IMR-90 (cell line): ENCODE data around the gene DYNC2H1. TPM values are rescaled to one million over a fixed set of nuclear protein-coding genes. Genes with fewer than 3 reads are reported as not detected.

Experiments used
- ATAC-seq: fragments of 200-7000 bp; cut with Tn5 transposase; 2 replicates; pipeline ENCODE4 v1.9.1; 2020; ENCODE audit warnings: low read depth, mild to moderate bottlenecking, moderate library complexity
- BruUV-seq: library from RNA; stranded (reverse); fragments of 400-500 nt; replicated peaks from 2 replicates; lab custom pipeline; 2021; lab: Mats Ljungman, UMichigan
- CTCF ChIA-PET: fragments of 300-600 bp; formaldehyde crosslinking; extraction: SDS; loops from one replicate; lab custom pipeline; 2021; ENCODE audit warnings: antibody characterized with exemption; lab: Yijun Ruan, JAX
- POLR2A ChIA-PET: fragments of 300-600 bp; sonication (Branson Sonifier 250); formaldehyde crosslinking; loops from one replicate; lab custom pipeline; 2022; ENCODE audit warnings: antibody characterized with exemption; ENCODE audit not compliant: unreplicated experiment; lab: Charles Lee
- DNase-seq: peaks from one replicate; pipeline ENCODE4 v3.0.0; 2013
- H2AFZ ChIP-seq: replicated peaks from 2 replicates; pipeline ENCODE3; 2013; ENCODE audit warnings: low read length, mild to moderate bottlenecking; ENCODE audit not compliant: poor library complexity
- H2AK5ac ChIP-seq: 2 replicates; pipeline ENCODE4 v1.6.1; 2013; ENCODE audit warnings: low read depth, low read length, inconsistent platforms
- H2AK9ac ChIP-seq: replicated peaks from 2 replicates; pipeline ENCODE3; 2013; ENCODE audit warnings: mild to moderate bottlenecking, low read depth, low read length, moderate library complexity; ENCODE audit not compliant: poor library complexity
- H2BK120ac ChIP-seq: 2 replicates; pipeline ENCODE4 v1.6.1; 2013; ENCODE audit warnings: low read depth, low read length, inconsistent platforms
- H2BK15ac ChIP-seq: 3 replicates; pipeline ENCODE4 v1.6.1; 2013; ENCODE audit warnings: low read depth, low read length, inconsistent platforms
- H2BK20ac ChIP-seq: 2 replicates; pipeline ENCODE4 v1.6.1; 2013; ENCODE audit warnings: low read depth, mild to moderate bottlenecking, inconsistent platforms, low read length, moderate library complexity
- H2BK5ac ChIP-seq: 2 replicates; pipeline ENCODE4 v1.6.1; 2013; ENCODE audit warnings: mild to moderate bottlenecking, low read depth, low read length, inconsistent platforms; ENCODE audit not compliant: poor library complexity, severe bottlenecking
- H3K14ac ChIP-seq: replicated peaks from 2 replicates; pipeline ENCODE4 v1.6.1; 2013; ENCODE audit warnings: low read depth, low read length, inconsistent platforms
- H3K18ac ChIP-seq: 2 replicates; pipeline ENCODE4 v1.6.1; 2013; ENCODE audit warnings: low read depth, low read length, control low read depth
- H3K23ac ChIP-seq: 2 replicates; pipeline ENCODE4 v1.6.1; 2013; ENCODE audit warnings: low read depth, low read length, inconsistent platforms
- H3K27ac ChIP-seq: 2 replicates; pipeline ENCODE4 v1.5.1; 2013; ENCODE audit warnings: mild to moderate bottlenecking, control low read depth, low read length; ENCODE audit not compliant: insufficient read depth
- H3K27me3 ChIP-seq: 2 replicates; pipeline ENCODE4 v1.6.1; 2013; ENCODE audit warnings: low read length; ENCODE audit not compliant: control insufficient read depth, insufficient read depth
- H3K36me3 ChIP-seq: 2 replicates; pipeline ENCODE4 v1.6.1; 2013; ENCODE audit warnings: low read length, mixed read lengths; ENCODE audit not compliant: control insufficient read depth, insufficient read depth
- H3K4ac ChIP-seq: 2 replicates; pipeline ENCODE4 v1.6.1; 2013; ENCODE audit warnings: low read depth, low read length, inconsistent platforms
- H3K4me1 ChIP-seq: 2 replicates; pipeline ENCODE4 v1.6.1; 2013; ENCODE audit warnings: low read length, mixed read lengths; ENCODE audit not compliant: control insufficient read depth, insufficient read depth
- H3K4me2 ChIP-seq: 2 replicates; pipeline ENCODE4 v1.6.1; 2013; ENCODE audit warnings: low read depth, mild to moderate bottlenecking, control low read depth, low read length, moderate library complexity
- H3K4me3 ChIP-seq: 2 replicates; pipeline ENCODE4 v1.5.1; 2013; ENCODE audit warnings: low read depth, mild to moderate bottlenecking, control low read depth, low read length, moderate library complexity; ENCODE audit not compliant: insufficient read depth
- H3K56ac ChIP-seq: 2 replicates; pipeline ENCODE4 v1.6.1; 2013; ENCODE audit warnings: low read length, inconsistent platforms; ENCODE audit not compliant: insufficient read depth; ENCODE audit errors: extremely low read depth
- H3K79me1 ChIP-seq, 2 experiments: 2 replicates each; pipeline ENCODE4 v1.6.1; 2013; ENCODE audit warnings: low read length in 2 of 2, inconsistent platforms in 1 of 2, low read depth in 1 of 2
- H3K9ac ChIP-seq: 2 replicates; pipeline ENCODE4 v1.6.1; 2013; ENCODE audit warnings: low read depth, low read length, control low read depth
- H3K9me1 ChIP-seq: 2 replicates; pipeline ENCODE4 v1.6.1; 2013; ENCODE audit warnings: low read length, inconsistent platforms; ENCODE audit not compliant: insufficient read depth
- H3K9me3 ChIP-seq: 2 replicates; pipeline ENCODE4 v1.6.1; 2013; ENCODE audit warnings: low read length; ENCODE audit not compliant: control insufficient read depth, insufficient read depth
- H4K20me1 ChIP-seq: 2 replicates; pipeline ENCODE4 v1.6.1; 2013; ENCODE audit warnings: low read length, inconsistent platforms; ENCODE audit not compliant: insufficient read depth
- H4K5ac ChIP-seq: 2 replicates; pipeline ENCODE4 v1.6.1; 2013; ENCODE audit warnings: mild to moderate bottlenecking, low read depth, low read length, control low read depth
- H4K8ac ChIP-seq, 2 experiments: 2 replicates each; pipeline ENCODE4 v1.6.1; 2013; ENCODE audit warnings: low read depth in 2 of 2, low read length in 2 of 2, control low read depth in 1 of 2, inconsistent platforms in 1 of 2
- H4K91ac ChIP-seq: 2 replicates; pipeline ENCODE4 v1.6.1; 2013; ENCODE audit warnings: low read depth, low read length, inconsistent platforms; ENCODE audit not compliant: insufficient read depth
- CEBPB ChIP-seq: IDR thresholded peaks from 2 replicates; pipeline ENCODE4 v1.6.1; 2012; ENCODE audit warnings: low read depth, low read length, improper control_type of control experiment
- CHD1 ChIP-seq: IDR thresholded peaks from 2 replicates; pipeline ENCODE4 v1.6.1; 2012; ENCODE audit warnings: low read depth, low read length, improper control_type of control experiment
- ELK1 ChIP-seq: fragments of 150-350 bp; IDR thresholded peaks from 2 replicates; pipeline ENCODE4 v1.6.1; 2016; ENCODE audit warnings: low read depth, mild to moderate bottlenecking, low read length, moderate library complexity, borderline replicate concordance
- MAFK ChIP-seq: IDR thresholded peaks from 2 replicates; pipeline ENCODE4 v1.6.1; 2012; ENCODE audit warnings: low read depth, low read length, improper control_type of control experiment
- NFE2L2 ChIP-seq: fragments of 150-350 bp; IDR thresholded peaks from 2 replicates; pipeline ENCODE4 v1.6.1; 2016; ENCODE audit warnings: low read depth, mild to moderate bottlenecking, low read length
- POLR2A ChIP-seq: IDR thresholded peaks from 2 replicates; pipeline ENCODE4 v1.6.1; 2012; ENCODE audit warnings: mild to moderate bottlenecking, low read depth, low read length
- RCOR1 ChIP-seq: IDR thresholded peaks from 2 replicates; pipeline ENCODE4 v1.6.1; 2012; ENCODE audit warnings: mild to moderate bottlenecking, low read length, improper control_type of control experiment; ENCODE audit not compliant: insufficient replicate concordance
- USF2 ChIP-seq: fragments of 150-350 bp; IDR thresholded peaks from 2 replicates; pipeline ENCODE4 v1.6.1; 2017; ENCODE audit warnings: mild to moderate bottlenecking, antibody characterized with exemption, low read length, low read depth
- dilution Hi-C: fragments of 300-500 bp; cut with HindIII; formaldehyde crosslinking; loops from one replicate; pipeline ENCODE4 v1.14.3; 2018; ENCODE audit warnings: low sequenced_read_pairs; ENCODE audit not compliant: unreplicated experiment
- in situ Hi-C: fragments of 300-500 bp; cut with MboI; formaldehyde crosslinking; loops from 3 replicates; pipeline ENCODE4 v1.14.3; 2019; ENCODE audit warnings: low sequenced_read_pairs, inconsistent platforms, mixed read lengths
- intact Hi-C: fragments of 100-400 bp; cut with micrococcal nuclease; formaldehyde crosslinking; loops from 2 replicates; pipeline ENCODE4 v1.10.0; 2022
- polyA plus RNA-seq, 3 experiments: library from polyadenylated mRNA; depleted of rRNA; stranded (reverse); fragments of >200 nt; gene quantifications; 2 replicates each; pipeline ENCODE4 v1.2.3, GENCODE V29; 2012; ENCODE audit warnings: low replicate concordance in 1 of 3
- total RNA-seq: library from RNA; depleted of rRNA; stranded (reverse); fragments of >200 nt; gene quantifications from 2 replicates; pipeline ENCODE4 v1.2.3, GENCODE V29; 2012

The DYNC2H1 gene
- total and polyA plus RNA-seq, 2 of the 4 experiments (the other 2 are of a cell fraction), result 5.7 to 21.0 TPM

- Histone ChIP-seq H2BK120ac (no peak overlapping the region), H3K18ac (no peak overlapping the region), H3K27me3 (no peaks in the 10 kb centered on the region), H2AK9ac (no peak overlapping the region), H3K27ac (no peak overlapping the region), H3K4me2 (no peak overlapping the region), H3K9me1 (no peaks in the 10 kb centered on the region), H2AFZ (no peak overlapping the region), H3K23ac (no peak overlapping the region), H3K4ac (no peak overlapping the region), H3K9ac (no peak overlapping the region), H2BK20ac (no peak overlapping the region), H3K14ac (no peak overlapping the region), H4K5ac (no peak overlapping the region), H3K56ac (no peak overlapping the region), H3K36me3 (no peaks in the 10 kb centered on the region), H3K79me1 (no peaks in the 10 kb centered on the region), H2BK5ac (no peak overlapping the region), H4K91ac (no peak overlapping the region), H3K4me3 (no peak overlapping the region), H3K9me3 (no peaks in the 10 kb centered on the region), H4K8ac (no peak overlapping the region), H3K4me1 (no peaks in the 10 kb centered on the region), H2BK15ac (no peak overlapping the region), H4K20me1 (no peaks in the 10 kb centered on the region), H2AK5ac (no peak overlapping the region)
- dilution Hi-C loops (no loop called here), in situ Hi-C loops (no loop called here), intact Hi-C loops (no loop called here)
- BruUV-seq, result no TSS peak
- TF ChIP-seq ELK1 (no peak), CHD1 (no peak), POLR2A (no peak), NFE2L2 (peak; percentile 24; the same call in 1 of the 2 replicates), MAFK (0 out of 2 replicates have a peak, but pooled peaks have one; percentile 22), CEBPB (peak; percentile 24; the same call in 1 of the 2 replicates), USF2 (no peak), RCOR1 (no peak)
- DNase-seq (peak; percentile 19), ATAC-seq (no peak)
- ChIA-PET POLR2A (no interaction called here), CTCF (no interaction called here)
These were observed 170.6 kb downstream of the DYNC2H1 start for GRCh38 chr11:103279821-103280220.
